PC-3 (cell line): Measurements from ENCODE around the gene ELMO2. TPM values are rescaled to one million over a fixed set of nuclear protein-coding genes. Genes with fewer than 3 reads are reported as not detected.

Experiments
- ATAC-seq: fragments of 200-7000 bp; cut with Tn5 transposase; 2 replicates; pipeline ENCODE4 v1.9.1; 2020; ENCODE audit warnings: mild to moderate bottlenecking, moderate library complexity
- BruUV-seq: library from RNA; stranded (reverse); fragments of 400-500 nt; replicated peaks from 2 replicates; lab custom pipeline; 2021; lab: Mats Ljungman, UMichigan
- CTCF ChIA-PET: fragments of 300-600 bp; sonication (Branson Sonifier 250); formaldehyde crosslinking; loops from one replicate; lab custom pipeline; 2022; ENCODE audit warnings: antibody characterized with exemption; lab: Charles Lee
- POLR2A ChIA-PET: fragments of 300-600 bp; sonication (Branson Sonifier 250); formaldehyde crosslinking; loops from one replicate; lab custom pipeline; 2022; ENCODE audit warnings: antibody characterized with exemption; ENCODE audit not compliant: unreplicated experiment; lab: Charles Lee
- DNase-seq: peaks from one replicate; pipeline ENCODE4 v3.0.0-alpha.2; 2015
- H2AFZ ChIP-seq: fragments of 300-600 bp; sonication (generic); 2 replicates; pipeline ENCODE4 v1.6.0; 2016; ENCODE audit warnings: antibody characterized with exemption, low read length
- H3F3A ChIP-seq: fragments of 300-600 bp; sonication (generic); one replicate; pipeline ENCODE4 v1.6.0; 2017; ENCODE audit warnings: antibody characterized with exemption, low read length, control low read depth, mild to moderate bottlenecking; ENCODE audit not compliant: unreplicated experiment
- H3K27ac ChIP-seq: fragments of 300-600 bp; sonication (generic); 2 replicates; pipeline ENCODE4 v1.5.1; 2016; ENCODE audit warnings: mild to moderate bottlenecking, low read length
- H3K27me3 ChIP-seq: fragments of 300-600 bp; sonication (generic); 2 replicates; pipeline ENCODE4 v1.6.1; 2016; ENCODE audit warnings: low read length, mixed read lengths
- H3K36me3 ChIP-seq: fragments of 300-600 bp; sonication (generic); 2 replicates; pipeline ENCODE4 v1.6.1; 2016; ENCODE audit warnings: low read depth, mixed run types, low read length, mixed read lengths
- H3K4me1 ChIP-seq: fragments of 300-600 bp; sonication (generic); 2 replicates; pipeline ENCODE4 v1.5.1; 2016; ENCODE audit warnings: low read length; ENCODE audit not compliant: insufficient read depth
- H3K4me2 ChIP-seq: fragments of 300-600 bp; sonication (generic); 2 replicates; pipeline ENCODE4 v1.6.0; 2016; ENCODE audit warnings: low read length
- H3K4me3 ChIP-seq: fragments of 300-600 bp; sonication (generic); 2 replicates; pipeline ENCODE4 v1.5.1; 2016; ENCODE audit warnings: mild to moderate bottlenecking, low read length, mixed read lengths
- H3K79me2 ChIP-seq: fragments of 300-600 bp; sonication (generic); 2 replicates; pipeline ENCODE4 v1.6.1; 2017; ENCODE audit warnings: low read length, mixed read lengths
- H3K9ac ChIP-seq: fragments of 300-600 bp; sonication (generic); 2 replicates; pipeline ENCODE4 v1.6.0; 2016; ENCODE audit warnings: mild to moderate bottlenecking, low read length
- H3K9me2 ChIP-seq: fragments of 300-600 bp; sonication (generic); replicated peaks from 2 replicates; pipeline ENCODE4 v1.6.1; 2016; ENCODE audit warnings: mixed run types, low read length, mixed read lengths
- H3K9me3 ChIP-seq: fragments of 300-600 bp; sonication (generic); 2 replicates; pipeline ENCODE4 v1.6.1; 2016; ENCODE audit warnings: low read length, mixed read lengths
- H4K20me1 ChIP-seq: fragments of 300-600 bp; sonication (generic); 2 replicates; pipeline ENCODE4 v1.6.1; 2016; ENCODE audit warnings: low read length, mixed read lengths
- CTCF ChIP-seq: fragments of 300-600 bp; sonication (generic); conservative IDR thresholded peaks from 2 replicates; pipeline ENCODE4 v1.5.1; 2017; ENCODE audit warnings: antibody characterized with exemption, low read depth, mild to moderate bottlenecking, low read length
- EZH2 ChIP-seq: fragments of 300-600 bp; sonication (generic); IDR thresholded peaks from one replicate; pipeline ENCODE4 v1.6.1; 2017; ENCODE audit warnings: antibody characterized with exemption, mild to moderate bottlenecking, low read length; ENCODE audit not compliant: unreplicated experiment
- EZH2phosphoT487 ChIP-seq: fragments of 300-600 bp; sonication (generic); IDR thresholded peaks from 2 replicates; pipeline ENCODE4 v1.6.1; 2018; ENCODE audit warnings: mild to moderate bottlenecking, antibody characterized with exemption, low read length, borderline replicate concordance
- intact Hi-C: fragments of 100-400 bp; cut with micrococcal nuclease; formaldehyde crosslinking; loops from 2 replicates; pipeline ENCODE4 v1.9.0; 2023
- total RNA-seq: library from RNA; depleted of rRNA; stranded (reverse); fragments of >200 nt; gene quantifications from 2 replicates; pipeline ENCODE4 v1.2.3, GENCODE V29; 2014

The ELMO2 gene
- total RNA-seq, 1 experiment from 2014 or later: 29.0 TPM

DNA sequence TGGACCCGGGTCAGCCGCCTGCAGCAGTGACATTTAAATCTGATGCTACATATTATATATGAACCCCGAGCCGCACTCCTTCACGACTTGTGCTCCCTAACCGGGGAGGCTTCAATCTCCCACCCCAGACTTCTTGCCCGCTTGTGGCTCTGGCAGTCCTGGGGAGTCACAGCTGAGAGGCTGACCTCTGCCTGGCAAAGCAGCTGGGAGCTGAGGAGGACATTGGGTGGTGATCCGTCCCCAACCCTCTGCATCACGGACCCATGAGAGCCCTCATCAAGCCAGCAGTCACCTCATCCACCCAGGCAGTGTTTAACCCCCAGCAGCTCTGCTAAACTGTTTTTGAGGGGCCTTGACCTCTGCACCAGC is 64.4 kb downstream of the ELMO2 start:
- Histone ChIP-seq H3K36me3 (no peaks in the 10 kb centered on the region), H3K9ac (no peak overlapping the region), H3K4me2 (no peak overlapping the region), H3K27ac (no peak overlapping the region), H3K79me2 (no peaks in the 10 kb centered on the region), H2AFZ (no peak overlapping the region), H3F3A (no peaks in the 10 kb centered on the region), H3K9me3 (no peaks in the 10 kb centered on the region), H4K20me1 (no peaks in the 10 kb centered on the region), H3K9me2 (no peaks in the 10 kb centered on the region), H3K4me3 (no peak overlapping the region), H3K4me1 (no peaks in the 10 kb centered on the region), H3K27me3 (peaks cover 56% of the 10 kb centered on the region)
- CTCF ChIA-PET: no interaction called here
- TF ChIP-seq EZH2phosphoT487: no peak
- no peak for TF ChIP-seq EZH2
- no peak for TF ChIP-seq CTCF
- POLR2A ChIA-PET: no interaction called here
- intact Hi-C loops: no loop called here
- no TSS peak for BruUV-seq
- DNase-seq: no peak
- no peak for ATAC-seq

DNA sequence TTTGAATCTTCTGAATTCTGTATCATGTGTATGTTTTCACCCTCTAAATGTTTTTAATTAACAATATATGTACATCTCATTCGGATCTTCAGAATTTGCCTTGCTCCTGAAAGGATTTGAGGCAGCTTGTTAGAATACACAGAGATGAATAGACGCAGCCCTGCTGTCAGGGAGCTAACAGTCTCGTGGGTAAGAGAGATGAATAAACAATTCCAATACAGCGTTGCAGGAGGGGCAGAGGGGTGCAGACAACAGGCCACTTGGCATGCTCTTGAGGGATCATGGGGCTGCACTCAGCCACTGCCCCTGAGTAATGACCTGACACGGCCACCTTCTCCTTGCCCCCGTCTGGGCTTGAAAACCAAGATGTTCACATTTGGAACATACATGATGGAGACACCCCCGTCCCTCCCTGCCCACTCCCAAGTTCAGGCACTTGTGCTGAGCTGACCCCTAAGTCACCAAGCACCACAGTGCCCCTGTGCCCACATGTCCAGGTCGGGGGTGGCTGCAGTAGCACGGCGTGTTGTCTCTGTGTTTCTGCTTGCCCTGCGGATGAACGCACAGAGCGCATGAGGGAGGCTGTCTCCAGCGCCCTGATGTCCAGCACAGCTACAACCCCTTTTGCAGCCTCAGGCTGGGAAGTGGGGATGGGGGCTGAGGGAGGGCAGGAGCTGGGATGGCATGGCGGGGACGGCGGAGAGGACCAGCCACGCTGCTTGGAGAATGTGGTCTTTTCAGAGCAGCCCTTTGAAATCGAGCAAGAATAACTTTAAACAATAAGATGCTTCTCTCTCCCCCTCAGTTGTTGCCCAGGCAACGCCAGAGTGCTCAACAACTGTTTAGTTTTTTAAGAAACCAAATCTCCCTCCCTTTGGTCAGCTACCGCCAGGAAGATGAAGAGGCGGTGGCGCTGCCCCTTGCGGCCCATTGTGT is 65.1 kb downstream of the ELMO2 start:
- Histone ChIP-seq H3K27ac (no peak overlapping the region), H3K9me3 (no peaks in the 10 kb centered on the region), H3K27me3 (peaks cover 58% of the 10 kb centered on the region), H3K79me2 (no peaks in the 10 kb centered on the region), H3K36me3 (no peaks in the 10 kb centered on the region), H3F3A (no peaks in the 10 kb centered on the region), H2AFZ (no peak overlapping the region), H3K9ac (no peak overlapping the region), H3K4me2 (no peak overlapping the region), H3K4me3 (no peak overlapping the region), H3K4me1 (no peaks in the 10 kb centered on the region), H4K20me1 (no peaks in the 10 kb centered on the region), H3K9me2 (no peaks in the 10 kb centered on the region)
- TF ChIP-seq CTCF (no peak), EZH2phosphoT487 (no peak), EZH2 (no peak)
- intact Hi-C loops: no loop called here
- ChIA-PET CTCF (no interaction called here), POLR2A (interaction anchor here (0.5 kb wide), 1 partner anchor 916 kb away, joined by 3 read pairs; no protein-coding TSS in a partner anchor)
- BruUV-seq: no TSS peak
- no peak for DNase-seq
- no peak for ATAC-seq

DNA sequence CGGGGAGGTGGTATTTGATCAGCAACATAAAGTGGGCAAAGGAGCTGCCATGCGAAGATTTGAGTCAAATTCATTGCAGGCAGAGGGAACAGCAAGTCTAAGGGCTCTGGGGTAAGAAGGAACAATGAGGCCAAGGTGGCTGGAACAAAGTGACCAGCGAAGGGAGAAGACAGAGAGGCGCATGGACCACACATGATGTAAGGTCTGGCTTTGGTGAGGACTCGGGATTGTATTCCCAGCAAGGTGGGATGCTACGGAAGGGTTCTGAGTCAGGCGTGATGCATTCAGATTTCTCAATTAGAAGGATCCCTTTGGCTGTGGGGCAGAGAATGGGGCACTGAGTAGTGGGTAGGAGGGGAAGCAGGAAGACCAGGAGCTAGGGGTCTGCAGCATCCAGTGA is 67.4 kb downstream of the ELMO2 start:
- Histone ChIP-seq H3K27ac (no peak overlapping the region), H2AFZ (no peak overlapping the region), H3K4me2 (no peak overlapping the region), H3K9me2 (no peaks in the 10 kb centered on the region), H3K4me1 (no peaks in the 10 kb centered on the region), H3K9me3 (no peaks in the 10 kb centered on the region), H3K27me3 (peaks cover 69% of the 10 kb centered on the region), H3K9ac (no peak overlapping the region), H3K36me3 (no peaks in the 10 kb centered on the region), H3F3A (no peaks in the 10 kb centered on the region), H3K79me2 (no peaks in the 10 kb centered on the region), H4K20me1 (no peaks in the 10 kb centered on the region), H3K4me3 (no peak overlapping the region)
- no TSS peak for BruUV-seq
- CTCF ChIA-PET: no interaction called here
- ATAC-seq: no peak
- POLR2A ChIA-PET: no interaction called here
- intact Hi-C loops: no loop called here
- no peak for TF ChIP-seq CTCF
- no peak for TF ChIP-seq EZH2phosphoT487
- no peak for TF ChIP-seq EZH2
- DNase-seq: no peak
